Stimulated activated CD4-positive, alpha-beta T cell treated with anti-CD3 and anti-CD28 coated beads, Interleukin-15, amount 100 ng/mL, for 1 hour (primary cell): ENCODE results near the gene NUDT5.

Experiments
- DNase-seq, 2 donors: peaks; one replicate each; pipeline ENCODE4 v3.0.0-alpha.2; 2020; ENCODE audit warnings: low read depth in 1 of 2, low spot score in 1 of 2

NUDT5 gene

GRCh38 chr10:12165036-12165435 lies 30.7 kb downstream of the NUDT5 start:
- no peak for DNase-seq

DNA sequence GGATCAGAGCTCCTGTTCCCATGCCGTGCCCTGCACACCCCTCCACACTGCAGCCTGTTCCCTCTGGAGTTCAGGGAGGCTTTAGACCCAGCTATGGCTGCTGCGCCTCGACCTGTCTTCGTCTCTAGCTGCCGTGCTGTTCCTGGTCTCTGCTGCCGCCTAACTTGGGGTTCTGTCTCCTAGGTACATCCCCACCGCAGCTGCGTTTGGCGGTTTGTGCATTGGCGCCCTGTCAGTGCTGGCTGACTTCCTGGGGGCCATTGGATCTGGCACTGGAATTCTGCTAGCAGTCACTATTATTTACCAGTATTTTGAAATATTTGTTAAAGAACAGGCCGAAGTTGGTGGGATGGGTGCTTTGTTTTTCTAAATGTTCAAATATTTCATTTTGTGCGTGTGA lies 31.6 kb downstream of the NUDT5 start:
- DNase-seq: no peak

GRCh38 chr10:12162927-12163326 lies 32.8 kb downstream of the NUDT5 start:
- no peak for DNase-seq

- DNase-seq: no peak
These were observed 35.0 kb downstream of the NUDT5 start for GRCh38 chr10:12160664-12161063.

DNA sequence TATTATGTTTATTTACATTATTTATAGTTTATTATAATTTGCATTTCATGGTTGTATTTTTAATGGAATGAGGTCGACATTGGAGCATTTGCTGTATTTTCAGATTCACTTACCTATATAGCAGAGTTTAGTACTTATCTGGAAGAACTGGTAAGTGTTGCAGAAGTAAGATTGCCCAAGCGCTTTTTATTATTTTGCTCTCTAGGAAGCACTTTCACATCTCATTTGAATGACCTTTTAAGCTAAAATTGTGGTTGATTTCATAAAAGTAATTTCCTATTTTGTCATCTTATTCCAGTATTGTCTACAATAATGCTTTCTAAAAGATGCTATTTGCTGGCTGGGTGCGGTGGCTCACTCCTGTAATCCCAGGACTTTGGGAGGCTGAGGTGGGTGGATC lies 37.6 kb downstream of the NUDT5 start:
- DNase-seq: no peak

GRCh38 chr10:12156367-12157123 lies 39.1 kb downstream of the NUDT5 start:
- no peak for DNase-seq

GRCh38 chr10:12154516-12154915 lies 41.2 kb downstream of the NUDT5 start:
- no peak for DNase-seq

DNA sequence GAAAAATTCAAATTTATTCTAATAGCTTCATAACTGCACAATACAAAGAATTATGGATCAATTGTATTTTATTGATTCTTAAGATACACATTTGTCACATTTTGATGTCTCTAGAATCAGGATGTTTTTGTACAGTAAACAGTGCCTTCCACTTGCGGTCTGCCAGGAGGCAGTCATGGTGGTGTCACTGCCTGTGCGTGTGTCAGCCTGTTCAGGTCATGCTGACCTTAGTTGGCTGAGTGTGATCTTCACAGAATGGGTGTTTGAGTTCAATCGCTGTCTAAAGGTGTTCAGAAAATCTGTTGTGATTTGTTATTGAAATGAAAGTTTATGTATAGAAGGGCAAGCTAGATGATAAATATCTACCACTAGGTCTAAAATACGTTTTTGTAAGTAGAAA lies 45.5 kb downstream of the NUDT5 start:
- DNase-seq: no peak

- no peak for DNase-seq
These were observed 51.2 kb downstream of the NUDT5 start for GRCh38 chr10:12144538-12144937.

DNA sequence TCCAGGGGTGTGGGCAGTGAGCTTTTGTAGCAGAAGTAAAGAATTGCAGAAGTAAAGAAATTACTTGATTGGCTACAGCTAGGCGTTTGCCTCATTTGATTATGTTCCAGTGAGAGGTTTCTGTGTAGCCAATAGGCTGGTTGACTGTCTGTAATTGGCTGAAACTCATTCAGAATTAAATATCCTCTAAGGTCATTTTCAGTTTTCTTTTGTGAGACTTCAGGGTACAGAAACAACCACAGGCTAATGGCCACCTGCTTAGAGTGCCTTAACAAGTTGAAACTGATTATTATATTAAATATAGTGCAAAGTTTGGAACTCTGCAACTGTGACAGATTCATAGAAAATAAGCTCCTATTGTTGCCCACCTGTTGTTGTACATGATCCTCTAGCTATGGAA lies 55.7 kb downstream of the NUDT5 start:
- no peak for DNase-seq

- DNase-seq: no peak
These were observed 60.1 kb downstream of the NUDT5 start for GRCh38 chr10:12135631-12136030.

- DNase-seq: no peak
These were observed 65.3 kb downstream of the NUDT5 start for GRCh38 chr10:12130237-12130872.

DNA sequence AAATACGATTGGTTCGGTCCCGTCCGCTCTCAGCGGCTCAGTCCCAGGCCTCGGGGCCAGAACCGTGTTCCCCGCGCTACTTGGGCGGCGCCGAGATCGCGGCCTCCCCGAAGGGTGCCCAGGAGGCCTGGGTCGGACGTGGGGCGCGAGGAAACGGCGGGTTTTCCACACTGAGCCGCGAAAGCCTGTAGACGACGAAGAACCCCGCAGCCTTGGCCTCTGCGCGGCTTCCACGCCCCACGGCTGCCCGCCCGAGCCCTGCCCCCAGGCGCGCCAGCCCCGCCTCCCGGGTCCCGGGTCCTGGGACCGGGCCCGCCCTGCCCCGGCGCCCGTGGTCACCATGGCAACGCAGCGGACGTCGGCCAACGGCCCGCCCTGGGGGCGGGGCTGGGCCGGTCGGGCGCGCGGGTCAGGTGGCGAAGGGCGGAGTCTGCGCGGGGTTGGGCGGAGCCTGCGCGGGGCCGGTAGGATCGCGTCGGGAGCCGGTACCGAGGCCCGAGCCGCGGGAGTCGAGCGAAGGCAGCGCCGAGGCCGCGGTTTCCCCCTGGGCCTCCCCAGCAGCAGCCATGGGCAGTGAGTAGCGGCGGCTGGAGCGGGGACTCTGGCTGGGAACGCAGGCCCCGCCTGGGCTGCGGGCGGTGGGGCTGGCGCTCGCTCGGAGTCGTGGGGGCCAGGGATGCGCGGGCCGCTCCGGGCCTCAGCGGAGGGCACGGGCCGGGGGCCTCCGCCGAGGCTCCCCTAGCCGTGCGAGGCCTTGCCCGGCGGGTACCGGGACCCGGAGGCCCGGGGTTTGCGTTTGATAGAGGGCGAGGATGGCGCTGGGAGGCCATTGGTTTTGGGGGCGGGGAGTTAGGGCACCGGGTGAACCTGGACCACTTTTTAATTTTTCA lies 66.2 kb downstream of the NUDT5 start, which contains the start of gene SEC61A2:
Gene SEC61A2, plus strand, starts transcription at position 456 of the 890 bp plus-strand sequence. Its CDS starts 111 bp downstream, at position 567.
- DNase-seq: peak; percentile 97 to 99

DNA sequence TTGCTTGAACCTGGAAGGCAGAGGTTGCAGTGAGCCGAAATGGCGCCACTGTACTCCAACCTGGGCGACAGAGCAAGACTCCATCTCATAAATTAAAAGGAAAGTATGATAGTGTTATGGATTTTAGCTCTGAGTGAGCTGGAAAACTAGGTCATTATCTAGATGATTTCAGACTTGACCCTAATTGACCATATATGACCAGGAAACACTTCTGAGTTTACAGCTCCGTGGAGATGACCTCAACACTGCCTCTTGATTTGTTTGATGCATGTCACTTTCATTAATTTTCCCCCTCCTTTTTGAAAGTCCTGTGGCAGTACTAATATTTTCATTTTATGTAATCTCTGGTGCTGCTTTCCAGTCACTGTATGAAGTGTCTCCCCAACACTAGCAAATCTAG lies 74.0 kb downstream of the NUDT5 start:
- no peak for DNase-seq
